ENCODE measurements around the gene ASB6.

The ASB6 gene

DNA sequence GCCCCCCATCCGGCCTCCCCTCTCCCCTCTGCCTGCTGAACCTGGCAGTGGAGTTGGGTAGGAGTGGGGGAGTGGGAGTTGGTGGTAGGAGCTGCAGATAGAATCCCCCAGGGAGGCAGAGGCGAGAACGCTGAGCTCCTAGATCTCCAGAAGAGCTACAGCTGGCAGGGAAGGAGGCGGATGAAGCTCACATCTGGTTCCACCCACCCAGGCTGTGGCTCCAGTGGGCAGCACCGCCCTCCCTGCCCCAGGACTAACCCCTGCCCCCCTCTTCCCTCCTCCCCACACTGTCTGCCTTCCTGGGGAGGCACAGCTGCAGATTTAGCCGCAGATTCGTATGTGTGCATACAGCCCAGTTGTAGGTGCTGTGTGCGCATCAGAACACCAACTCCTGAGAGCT is 55.3 kb downstream of the ASB6 start:
- DNase-seq: no peak

DNA sequence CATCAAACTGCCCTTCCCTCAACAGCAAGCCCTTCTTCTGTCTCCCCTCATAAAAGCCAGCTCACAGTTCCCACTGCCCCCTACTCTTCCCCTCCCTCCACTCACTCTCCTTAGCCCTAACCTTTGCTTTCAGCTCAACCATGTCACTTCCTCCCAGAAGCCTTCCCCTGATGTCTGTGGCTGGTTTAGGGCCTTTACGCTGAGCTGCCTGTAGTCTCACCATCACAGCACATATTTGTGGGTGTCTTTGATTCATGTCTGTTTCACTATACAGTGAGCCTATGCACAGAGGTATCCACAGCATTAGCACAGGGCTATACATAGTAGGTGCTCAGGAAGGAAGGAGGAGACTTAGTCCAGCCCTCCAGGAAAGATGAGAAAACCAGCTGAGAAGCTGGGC is 55.7 kb downstream of the ASB6 start:
- no peak for DNase-seq

DNA sequence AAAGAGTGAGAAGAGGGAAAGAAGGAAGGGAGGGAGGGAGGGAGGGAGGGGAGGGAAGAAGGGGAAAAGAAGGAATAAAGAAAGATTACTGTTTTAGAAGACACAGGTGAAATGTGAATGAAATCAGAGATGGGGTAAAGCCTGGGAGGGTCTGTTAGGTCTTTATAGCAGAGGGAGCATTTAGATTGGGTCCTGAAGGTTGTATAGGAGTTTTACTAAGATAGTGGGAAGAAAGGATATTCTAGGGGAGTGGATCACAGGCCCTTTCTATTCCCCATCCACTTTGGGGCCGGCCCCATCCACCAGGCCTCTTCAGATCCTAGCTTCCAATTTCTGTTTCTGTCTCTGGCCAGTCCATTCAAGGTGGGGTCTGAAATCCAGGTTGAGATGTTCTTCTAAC is 56.6 kb downstream of the ASB6 start:
- DNase-seq: no peak
